Heart left ventricle (tissue), 13 donors: ENCODE results near the gene OPCML.

Experiments
- POLR2A ChIP-seq, 2 donors: fragments of 450-650 bp; IDR thresholded peaks; one replicate each; pipeline ENCODE4 v1.6.1; 2017; ENCODE audit warnings: antibody characterized with exemption in 2 of 2, mild to moderate bottlenecking in 2 of 2, moderate library complexity in 2 of 2
- TF ChIP-seq, protein P1 (sequence below), 12 donors: fragments of 200-600 bp; sonication (generic) in 4 of 12; IDR thresholded peaks; one replicate each; pipeline versions ENCODE4 v1.5.0 to v1.8.0; 2018 to 2022; ENCODE audit warnings: antibody characterized with exemption in 12 of 12, mild to moderate bottlenecking in 5 of 12
- donor health status: ischemic (EF 13 %, LVEDD 7.1; RV severe dilation, severe dysfunction).
- donor health status: DM: no; HTN: yes; CAD: no.
- donor health status: DM: no; HTN: no; CAD: no.
- donor health status: ischemic (EF 25% LVEDD 6.9; RV normal size, moderate dysfunction).
- donor health status: ischemic (EF 25% LVEDD 5.7; RV mildly dilated, moderate dysfunction).
- donor health status: ischemic (EF 35%, LVEDD 5.7; RV mildly dilated, moderate dysfunction).
- donor health status: nonischemic (EF 11% LVEDD 7.7; RV severe dilation, severe dysfunction).
- donor health status: DM: yes; HTN: yes; CAD: no.
- donor health status: PGD.
- donor health status: ischemic (EF 29% LVEDD 5.4; RV normal size, mild dysfunction).
- donor health status: nonischemic (EF 23%, LVEDD 6.1; RV moderate dilation, normal function).

DNA sequence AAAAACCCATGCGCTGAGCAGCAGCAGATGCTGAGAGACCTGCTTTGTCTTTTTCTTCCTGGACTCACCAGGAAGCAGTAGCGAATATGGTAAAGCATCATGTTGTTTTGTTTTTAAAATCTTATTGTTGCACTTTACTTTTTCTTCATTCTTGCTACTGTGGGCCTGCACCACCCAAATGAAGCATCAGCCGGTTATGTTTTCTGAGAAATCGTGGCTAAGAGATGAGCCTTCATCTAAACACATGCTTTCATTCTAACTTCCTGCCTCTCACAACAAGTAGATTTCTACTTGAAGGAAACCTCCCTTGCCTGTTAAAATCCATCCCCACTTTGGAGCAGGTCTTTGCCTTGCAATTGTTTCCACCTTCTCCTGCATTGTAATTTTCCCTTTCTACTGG, 1136.0 kb downstream of the OPCML start:
- no peak for TF ChIP-seq POLR2A (IDR thresholded peaks at IDR 0.05)
- TF ChIP-seq, protein P1, sequence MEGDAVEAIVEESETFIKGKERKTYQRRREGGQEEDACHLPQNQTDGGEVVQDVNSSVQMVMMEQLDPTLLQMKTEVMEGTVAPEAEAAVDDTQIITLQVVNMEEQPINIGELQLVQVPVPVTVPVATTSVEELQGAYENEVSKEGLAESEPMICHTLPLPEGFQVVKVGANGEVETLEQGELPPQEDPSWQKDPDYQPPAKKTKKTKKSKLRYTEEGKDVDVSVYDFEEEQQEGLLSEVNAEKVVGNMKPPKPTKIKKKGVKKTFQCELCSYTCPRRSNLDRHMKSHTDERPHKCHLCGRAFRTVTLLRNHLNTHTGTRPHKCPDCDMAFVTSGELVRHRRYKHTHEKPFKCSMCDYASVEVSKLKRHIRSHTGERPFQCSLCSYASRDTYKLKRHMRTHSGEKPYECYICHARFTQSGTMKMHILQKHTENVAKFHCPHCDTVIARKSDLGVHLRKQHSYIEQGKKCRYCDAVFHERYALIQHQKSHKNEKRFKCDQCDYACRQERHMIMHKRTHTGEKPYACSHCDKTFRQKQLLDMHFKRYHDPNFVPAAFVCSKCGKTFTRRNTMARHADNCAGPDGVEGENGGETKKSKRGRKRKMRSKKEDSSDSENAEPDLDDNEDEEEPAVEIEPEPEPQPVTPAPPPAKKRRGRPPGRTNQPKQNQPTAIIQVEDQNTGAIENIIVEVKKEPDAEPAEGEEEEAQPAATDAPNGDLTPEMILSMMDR (IDR thresholded peaks at IDR 0.05), result no peak
